T-helper 2 cell treated with Interferon-gamma antibody and Interleukin-4, amounts not matched to agents 100 ng/mL and 5 ng/mL, for 36 hours (primary cell): ENCODE data around the gene ADCK1. TPM values are rescaled to one million over a fixed set of nuclear protein-coding genes. Genes with fewer than 3 reads are reported as not detected.
"Not testable (repeated sequence)": the region's sequence is repeated elsewhere in the genome, so short reads cannot be mapped to it uniquely, and the experiment has no call there.

Source experiments
- intact Hi-C: fragments of 100-400 bp; cut with micrococcal nuclease; formaldehyde crosslinking; loops from one replicate; pipeline ENCODE4 v1.15.1; 2023
- total RNA-seq: library from RNA; stranded (reverse); gene quantifications from 2 replicates; pipeline ENCODE4 v1.2.3, GENCODE V29; 2022

Gene ADCK1
- total RNA-seq, 1 donor from 2014 or later, result 3.7 TPM

GRCh38 chr14:77805706-77806105 is 5.8 kb downstream of the ADCK1 start:
- intact Hi-C loops, result loop anchor here (10.0 kb wide), 1 partner anchor 481 kb away; the partner anchor contains the start of genes GSTZ1 and POMT2

GRCh38 chr14:77808250-77808649 is 8.3 kb downstream of the ADCK1 start:
- intact Hi-C loops, result loop anchor here (10.0 kb wide), 1 partner anchor 483 kb away; the partner anchor contains the start of genes GSTZ1 and POMT2

- intact Hi-C loops, result loop anchor here (10.0 kb wide), 1 partner anchor 484 kb away; the partner anchor contains the start of genes GSTZ1 and POMT2
Measured at GRCh38 chr14:77809011-77809410, 9.1 kb downstream of the ADCK1 start.

GRCh38 chr14:77812028-77812427 is 12.1 kb downstream of the ADCK1 start:
- intact Hi-C loops, result no loop called here

GRCh38 chr14:77812682-77813081 is 12.8 kb downstream of the ADCK1 start:
- intact Hi-C loops, result not testable (repeated sequence)

GRCh38 chr14:77822307-77822706 is 22.4 kb downstream of the ADCK1 start:
- intact Hi-C loops, result no loop called here

- intact Hi-C loops, result no loop called here
Measured at GRCh38 chr14:77822741-77823140, 22.8 kb downstream of the ADCK1 start.

- intact Hi-C loops, result no loop called here
Measured at GRCh38 chr14:77823378-77823777, 23.5 kb downstream of the ADCK1 start.

GRCh38 chr14:77825895-77826519 is 26.1 kb downstream of the ADCK1 start:
- intact Hi-C loops, result no loop called here

- intact Hi-C loops, result no loop called here
Measured at GRCh38 chr14:77830692-77831091, 30.8 kb downstream of the ADCK1 start.

GRCh38 chr14:77832297-77832696 is 32.4 kb downstream of the ADCK1 start:
- intact Hi-C loops, result no loop called here

- intact Hi-C loops, result no loop called here
Measured at GRCh38 chr14:77837926-77838325, 38.0 kb downstream of the ADCK1 start.

- intact Hi-C loops, result no loop called here
Measured at GRCh38 chr14:77838831-77839511, 39.1 kb downstream of the ADCK1 start.

GRCh38 chr14:77843195-77843594 is 43.3 kb downstream of the ADCK1 start:
- intact Hi-C loops, result no loop called here

GRCh38 chr14:77843651-77844050 is 43.7 kb downstream of the ADCK1 start:
- intact Hi-C loops, result no loop called here

GRCh38 chr14:77844802-77845201 is 44.9 kb downstream of the ADCK1 start:
- intact Hi-C loops, result no loop called here

GRCh38 chr14:77848031-77848430 is 48.1 kb downstream of the ADCK1 start:
- intact Hi-C loops, result no loop called here

GRCh38 chr14:77849711-77850110 is 49.8 kb downstream of the ADCK1 start:
- intact Hi-C loops, result no loop called here

- intact Hi-C loops, result no loop called here
Measured at GRCh38 chr14:77853919-77854318, 54.0 kb downstream of the ADCK1 start.

GRCh38 chr14:77856941-77857340 is 57.0 kb downstream of the ADCK1 start:
- intact Hi-C loops, result no loop called here

- intact Hi-C loops, result loop anchor here (5.0 kb wide), 1 partner anchor 737 kb away; no protein-coding TSS in a partner anchor
Measured at GRCh38 chr14:77859934-77860570, 60.1 kb downstream of the ADCK1 start.

- intact Hi-C loops, result loop anchor here (5.0 kb wide), 1 partner anchor 736 kb away; no protein-coding TSS in a partner anchor
Measured at GRCh38 chr14:77861201-77861600, 61.3 kb downstream of the ADCK1 start.
